Ovary (tissue), 9 donors: ENCODE results near the gene SLC27A5. TPM values are rescaled to one million over a fixed set of nuclear protein-coding genes. Genes with fewer than 3 reads are reported as not detected.

Experiments
- microRNA-seq, 3 donors: library from miRNA; unstranded; fragments of <30 nt; microRNA quantifications; one replicate each; pipeline versions ENCODE4 to v1.2.0, GENCODE V29; 2019 to 2020
- polyA plus RNA-seq, 2 donors: library from polyadenylated mRNA; stranded (reverse); fragments of 200-250 nt in 1 of 2; fragments of 350-450 nt in 1 of 2; fragmentation: Illumina TruSeq in 1 of 2; extraction: RNeasy Lipid Tissue Mini Kit (QIAGEN cat#74804) in 1 of 2; gene quantifications; one replicate each; pipeline ENCODE4 v1.2.3, GENCODE V29; 2013 to 2014
- small RNA-seq: library from RNA; depleted of rRNA; stranded (forward); fragments of <200 nt; gene quantifications from one replicate; pipeline ENCODE3, GENCODE V24; 2016
- total RNA-seq, 7 donors: library from RNA; depleted of rRNA in 2 of 7; stranded (reverse); fragments of >200 nt in 2 of 7; fragmentation: NEBNext Ultra II Directional in 3 of 7; extraction: Animal tissue kit (Norgen Biotek cat#: 25700) in 3 of 7; gene quantifications; one replicate each; pipeline versions ENCODE4 v1.1.0 to v1.2.4, GENCODE V29; 2016 to 2023
- donor health status: DM: no; HTN: no; CAD: no; lungs with moderate emphysema.
- donor health status: DM: no; HTN: no; CAD: no.
- donor health status: Bipolar disorder and iron deficiency.
- donor health status: DM: yes; HTN: yes; CAD: no.
- donor health status: DM: no; HTN: no; CAD: no.
- donor health status: DM: yes; HTN: yes; CAD: no.

SLC27A5 gene
- total and polyA plus RNA-seq, 9 donors = 0.70 to 14.8 (median 11.1) TPM

Small RNAs within 50 kb of the gene (microRNA-seq; reads per million reads assigned to microRNA genes)
- gene MIR6807 = 0 to 0.79 (median 0.18) reads per million in 3 donors

Small RNAs within 50 kb of the gene (small RNA-seq; reads per million reads assigned to genes)
- gene MIR6807 = not detected
- gene RN7SL525P = not detected
- not detected for gene RN7SL693P
- not detected for gene RNU6-1337P

Other genes starting within 250 kb of the SLC27A5 start
- gene ZNF8, start 233.0 kb downstream of the SLC27A5 start, total RNA-seq = 10 to 100 TPM in 1 of 7 donors, 1 to 10 TPM in 6; 4.8 to 10.6 (median 8.0) TPM
- 1 to 10 TPM; 2.7 to 4.2 TPM for gene ZNF8, start 233.0 kb downstream of the SLC27A5 start, polyA plus RNA-seq
- 10 to 100 TPM; 26.9 to 37.6 (median 29.9) TPM for gene ERVK3-1, start 206.6 kb downstream of the SLC27A5 start, total RNA-seq
- 10 to 100 TPM; 27.4 to 52.5 TPM for gene ERVK3-1, start 206.6 kb downstream of the SLC27A5 start, polyA plus RNA-seq
- 1 to 10 TPM; 2.2 to 6.1 (median 4.5) TPM for gene ZSCAN22, start 185.0 kb downstream of the SLC27A5 start, total RNA-seq
- 1 to 10 TPM; 1.1 to 2.3 TPM for gene ZSCAN22, start 185.0 kb downstream of the SLC27A5 start, polyA plus RNA-seq
- gene A1BG, start 158.5 kb downstream of the SLC27A5 start, total RNA-seq = 10 to 100 TPM in 2 of 7 donors, 1 to 10 TPM in 5; 2.6 to 32.4 (median 4.8) TPM
- 10 to 100 TPM in 1 of 2 donors, under 1 TPM in 1; 0.38 to 11.8 TPM for gene A1BG, start 158.5 kb downstream of the SLC27A5 start, polyA plus RNA-seq
- 1 to 10 TPM; 2.5 to 6.5 (median 3.4) TPM for gene ZNF497, start 149.2 kb downstream of the SLC27A5 start, total RNA-seq
- gene ZNF497, start 149.2 kb downstream of the SLC27A5 start, polyA plus RNA-seq = 1 to 10 TPM in 1 of 2 donors, under 1 TPM in 1; 0.30 to 2.2 TPM
- 1 to 10 TPM; 1.4 to 3.2 (median 2.7) TPM for gene ZNF837, start 131.0 kb downstream of the SLC27A5 start, total RNA-seq
- gene ZNF837, start 131.0 kb downstream of the SLC27A5 start, polyA plus RNA-seq = 1 to 10 TPM in 1 of 2 donors, not detected in 1; 2.3 TPM
- gene RPS5, start 124.7 kb downstream of the SLC27A5 start, total RNA-seq = 1,000 to 10,000 TPM; 1,875 to 5,180 (median 2,346) TPM
- 1,000 to 10,000 TPM in 1 of 2 donors, 100 to 1,000 TPM in 1; 715 to 3,775 TPM for gene RPS5, start 124.7 kb downstream of the SLC27A5 start, polyA plus RNA-seq
- gene RNF225, start 116.3 kb downstream of the SLC27A5 start, total RNA-seq = not detected
- not detected for gene RNF225, start 116.3 kb downstream of the SLC27A5 start, polyA plus RNA-seq
- 10 to 100 TPM; 12.6 to 24.3 (median 22.0) TPM for gene ZNF584, start 103.3 kb downstream of the SLC27A5 start, total RNA-seq
- 10 to 100 TPM; 11.0 to 12.0 TPM for gene ZNF584, start 103.3 kb downstream of the SLC27A5 start, polyA plus RNA-seq
- 10 to 100 TPM in 2 of 7 donors, 1 to 10 TPM in 5; 6.2 to 12.5 (median 8.6) TPM for gene ZNF132, start 71.8 kb downstream of the SLC27A5 start, total RNA-seq
- gene ZNF132, start 71.8 kb downstream of the SLC27A5 start, polyA plus RNA-seq = 1 to 10 TPM; 3.3 to 5.9 TPM
- 10 to 100 TPM in 1 of 7 donors, 1 to 10 TPM in 6; 4.7 to 11.4 (median 8.5) TPM for gene ZNF324B, start 60.4 kb downstream of the SLC27A5 start, total RNA-seq
- gene ZNF324B, start 60.4 kb downstream of the SLC27A5 start, polyA plus RNA-seq = 1 to 10 TPM; 4.2 to 4.7 TPM
- gene ZNF324, start 44.9 kb downstream of the SLC27A5 start, total RNA-seq = 10 to 100 TPM; 14.2 to 20.2 (median 18.6) TPM
- 1 to 10 TPM; 3.9 to 8.7 TPM for gene ZNF324, start 44.9 kb downstream of the SLC27A5 start, polyA plus RNA-seq
- gene ZNF446, start 35.6 kb downstream of the SLC27A5 start, total RNA-seq = 10 to 100 TPM; 16.2 to 20.9 (median 18.6) TPM
- 10 to 100 TPM in 1 of 2 donors, 1 to 10 TPM in 1; 1.9 to 24.9 TPM for gene ZNF446, start 35.6 kb downstream of the SLC27A5 start, polyA plus RNA-seq
- gene ZBTB45, start 7.8 kb upstream of the SLC27A5 start, total RNA-seq = 10 to 100 TPM in 5 of 7 donors, 1 to 10 TPM in 2; 8.1 to 23.3 (median 17.3) TPM
- gene ZBTB45, start 7.8 kb upstream of the SLC27A5 start, polyA plus RNA-seq = 10 to 100 TPM in 1 of 2 donors, 1 to 10 TPM in 1; 1.1 to 11.6 TPM
- gene TRIM28, start 32.1 kb upstream of the SLC27A5 start, total RNA-seq = 100 to 1,000 TPM; 193 to 505 (median 348) TPM
- 100 to 1,000 TPM; 270 to 294 TPM for gene TRIM28, start 32.1 kb upstream of the SLC27A5 start, polyA plus RNA-seq
- 100 to 1,000 TPM in 2 of 7 donors, 10 to 100 TPM in 5; 54.2 to 105 (median 96.1) TPM for gene CHMP2A, start 43.1 kb upstream of the SLC27A5 start, total RNA-seq
- 100 to 1,000 TPM; 137 to 143 TPM for gene CHMP2A, start 43.1 kb upstream of the SLC27A5 start, polyA plus RNA-seq
- 10 to 100 TPM; 13.8 to 75.0 (median 62.6) TPM for gene UBE2M, start 46.6 kb upstream of the SLC27A5 start, total RNA-seq
- gene UBE2M, start 46.6 kb upstream of the SLC27A5 start, polyA plus RNA-seq = 100 to 1,000 TPM in 1 of 2 donors, 10 to 100 TPM in 1; 43.8 to 110 TPM
- gene MZF1, start 61.3 kb upstream of the SLC27A5 start, total RNA-seq = 10 to 100 TPM; 26.2 to 48.0 (median 30.6) TPM
- gene MZF1, start 61.3 kb upstream of the SLC27A5 start, polyA plus RNA-seq = 10 to 100 TPM; 10.8 to 32.5 TPM